ENCODE data around the gene LILRB2.
A peak's percentile ranks its signal among the peaks of the same experiment; 100 is the strongest.
"Not testable (repeated sequence)": the region's sequence is repeated elsewhere in the genome, so short reads cannot be mapped to it uniquely, and the experiment has no call there.

Gene LILRB2

GRCh38 chr19:54277111-54277615 lies 3.7 kb downstream of the LILRB2 start:
- H3K27ac ChIP-seq; DNase-seq (ENCODE audit: low read depth, low spot score): not testable (repeated sequence)

- no peak overlapping the region for H3K27ac ChIP-seq
- DNase-seq (ENCODE audit: low read depth, low spot score) = no peak
Observed at GRCh38 chr19:54275951-54276350, 5.0 kb downstream of the LILRB2 start.

GRCh38 chr19:54274516-54274915 lies 6.4 kb downstream of the LILRB2 start:
- H3K27ac ChIP-seq = not testable (repeated sequence)

GRCh38 chr19:54273821-54274220 lies 7.1 kb downstream of the LILRB2 start:
- H3K27ac ChIP-seq = no peak overlapping the region
- no peak for DNase-seq (ENCODE audit: low read depth, low spot score)

More at GRCh38 chr19:54274516-54274915, 6.4 kb downstream of the LILRB2 start:
- not testable (repeated sequence) for DNase-seq (ENCODE audit: low read depth, low spot score)

- H3K27ac ChIP-seq; DNase-seq (ENCODE audit: low read depth, low spot score): not testable (repeated sequence)
Observed at GRCh38 chr19:54272181-54272580, 8.7 kb downstream of the LILRB2 start.

GRCh38 chr19:54271587-54271986 lies 9.3 kb downstream of the LILRB2 start:
- not testable (repeated sequence) for H3K27ac ChIP-seq; DNase-seq (ENCODE audit: low read depth, low spot score)

- no peak for DNase-seq (ENCODE audit: low read depth, low spot score)
- H3K27ac ChIP-seq = no peak overlapping the region
Observed at GRCh38 chr19:54271106-54271505, 9.8 kb downstream of the LILRB2 start.

GRCh38 chr19:54268936-54269335 lies 12.0 kb downstream of the LILRB2 start:
- no peak overlapping the region for H3K27ac ChIP-seq
- DNase-seq (ENCODE audit: low read depth, low spot score) = no peak

- peak; percentile 5 for DNase-seq (ENCODE audit: low read depth, low spot score)
- H3K27ac ChIP-seq = no peak overlapping the region
Observed at GRCh38 chr19:54266133-54266532, 14.8 kb downstream of the LILRB2 start.

GRCh38 chr19:54262470-54262869 lies 18.4 kb downstream of the LILRB2 start:
- H3K27ac ChIP-seq = no peak overlapping the region
- DNase-seq (ENCODE audit: low read depth, low spot score) = no peak

GRCh38 chr19:54262066-54262465 lies 18.8 kb downstream of the LILRB2 start:
- no peak for DNase-seq (ENCODE audit: low read depth, low spot score)
- H3K27ac ChIP-seq = no peak overlapping the region

- no peak within 1 kb of the TSS for H3K27ac ChIP-seq
- no peak for DNase-seq (ENCODE audit: low read depth, low spot score)
Observed at GRCh38 chr19:54257116-54257480, 23.8 kb downstream of the LILRB2 start, which contains the start of gene LILRB5. Gene LILRB5, minus strand, starts transcription at chr19:54257273. Its CDS starts 80 bp downstream, at chr19:54257193.

GRCh38 chr19:54256250-54257115 lies 24.4 kb downstream of the LILRB2 start:
- H3K27ac ChIP-seq = no peak overlapping the region
- DNase-seq (ENCODE audit: low read depth, low spot score) = no peak

GRCh38 chr19:54255105-54255775 lies 25.7 kb downstream of the LILRB2 start:
- DNase-seq (ENCODE audit: low read depth, low spot score) = no peak

GRCh38 chr19:54254195-54254906 lies 26.6 kb downstream of the LILRB2 start:
- no peak for DNase-seq (ENCODE audit: low read depth, low spot score)
- no peak overlapping the region for H3K27ac ChIP-seq

More at GRCh38 chr19:54255105-54255775, 25.7 kb downstream of the LILRB2 start:
- no peak overlapping the region for H3K27ac ChIP-seq

- DNase-seq (ENCODE audit: low read depth, low spot score) = no peak
- H3K27ac ChIP-seq = no peak overlapping the region
Observed at GRCh38 chr19:54253331-54254194, 27.3 kb downstream of the LILRB2 start.

- no peak for DNase-seq (ENCODE audit: low read depth, low spot score)
- H3K27ac ChIP-seq = no peak overlapping the region
Observed at GRCh38 chr19:54252845-54253244, 28.1 kb downstream of the LILRB2 start.

- no peak for DNase-seq (ENCODE audit: low read depth, low spot score)
- no peak overlapping the region for H3K27ac ChIP-seq
Observed at GRCh38 chr19:54252243-54252642, 28.7 kb downstream of the LILRB2 start.

GRCh38 chr19:54248016-54248601 lies 32.8 kb downstream of the LILRB2 start:
- DNase-seq (ENCODE audit: low read depth, low spot score) = no peak
- H3K27ac ChIP-seq = no peak overlapping the region

All from epithelial cell of prostate (primary cell).